Type B pancreatic cell (in vitro differentiated cells): ENCODE measurements around the gene RFT1. TPM values are rescaled to one million over a fixed set of nuclear protein-coding genes. Genes with fewer than 3 reads are reported as not detected.

Experiments used
- DNase-seq: peaks from one replicate; pipeline ENCODE4 v3.0.0; 2021; ENCODE audit warnings: mixed read lengths; ENCODE audit not compliant: unreplicated experiment; ENCODE audit errors: extremely low spot score
- H3K27ac Mint-ChIP-seq: 2 replicates; pipeline ENCODE4 v1.8.0; 2021; ENCODE audit warnings: mild to moderate bottlenecking, mixed read lengths
- H3K27me3 Mint-ChIP-seq: 2 replicates; pipeline ENCODE4 v1.8.0; 2021; ENCODE audit warnings: mixed read lengths
- H3K36me3 Mint-ChIP-seq: 2 replicates; pipeline ENCODE4 v1.8.0; 2021; ENCODE audit warnings: mixed read lengths
- H3K4me1 Mint-ChIP-seq: one replicate; pipeline ENCODE4 v1.8.0; 2021; ENCODE audit warnings: mixed read lengths; ENCODE audit not compliant: unreplicated experiment
- H3K4me3 Mint-ChIP-seq: 2 replicates; pipeline ENCODE4 v1.8.0; 2021; ENCODE audit warnings: mild to moderate bottlenecking, mixed read lengths
- H3K9me3 Mint-ChIP-seq: 2 replicates; pipeline ENCODE4 v1.8.0; 2021; ENCODE audit warnings: mixed read lengths
- total RNA-seq: library from RNA; stranded (reverse); gene quantifications from 2 replicates; pipeline ENCODE4 v1.2.1, GENCODE V29; 2021; ENCODE audit warnings: low replicate concordance
- TF ChIP-seq, protein P1 (sequence below): fragments of 200-600 bp; sonication (generic); conservative IDR thresholded peaks from 2 replicates; pipeline ENCODE4 v1.5.0; 2021; ENCODE audit warnings: antibody characterized with exemption, mild to moderate bottlenecking

RFT1 gene
- total RNA-seq, 1 donor from 2014 or later: 31.0 TPM

DNA sequence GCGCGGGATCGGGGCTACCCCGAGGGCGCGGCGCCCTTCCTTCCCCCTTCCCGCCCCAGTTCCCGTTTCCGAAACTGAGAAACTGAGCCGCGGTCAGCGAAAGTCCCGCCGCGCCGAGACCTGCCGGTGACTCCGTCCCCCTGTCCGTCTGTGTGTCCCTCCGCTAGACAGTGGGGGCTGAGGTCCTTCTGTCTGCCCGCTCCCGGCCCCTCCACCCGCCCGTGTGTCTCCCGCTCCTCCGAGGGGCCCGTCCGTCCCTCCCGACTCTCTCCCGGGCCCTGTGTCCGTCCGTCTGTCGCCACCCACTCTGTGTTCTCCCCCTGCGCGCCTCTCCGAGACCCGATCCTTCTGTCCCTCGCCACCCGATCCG is 31.2 kb upstream of the RFT1 start:
- TF ChIP-seq, protein P1, sequence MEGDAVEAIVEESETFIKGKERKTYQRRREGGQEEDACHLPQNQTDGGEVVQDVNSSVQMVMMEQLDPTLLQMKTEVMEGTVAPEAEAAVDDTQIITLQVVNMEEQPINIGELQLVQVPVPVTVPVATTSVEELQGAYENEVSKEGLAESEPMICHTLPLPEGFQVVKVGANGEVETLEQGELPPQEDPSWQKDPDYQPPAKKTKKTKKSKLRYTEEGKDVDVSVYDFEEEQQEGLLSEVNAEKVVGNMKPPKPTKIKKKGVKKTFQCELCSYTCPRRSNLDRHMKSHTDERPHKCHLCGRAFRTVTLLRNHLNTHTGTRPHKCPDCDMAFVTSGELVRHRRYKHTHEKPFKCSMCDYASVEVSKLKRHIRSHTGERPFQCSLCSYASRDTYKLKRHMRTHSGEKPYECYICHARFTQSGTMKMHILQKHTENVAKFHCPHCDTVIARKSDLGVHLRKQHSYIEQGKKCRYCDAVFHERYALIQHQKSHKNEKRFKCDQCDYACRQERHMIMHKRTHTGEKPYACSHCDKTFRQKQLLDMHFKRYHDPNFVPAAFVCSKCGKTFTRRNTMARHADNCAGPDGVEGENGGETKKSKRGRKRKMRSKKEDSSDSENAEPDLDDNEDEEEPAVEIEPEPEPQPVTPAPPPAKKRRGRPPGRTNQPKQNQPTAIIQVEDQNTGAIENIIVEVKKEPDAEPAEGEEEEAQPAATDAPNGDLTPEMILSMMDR: no peak
- Mint-ChIP-seq H3K27ac (peak overlapping the region; percentile 48), H3K9me3 (no peaks in the 10 kb centered on the region), H3K36me3 (no peaks in the 10 kb centered on the region), H3K27me3 (peaks cover 22% of the 10 kb centered on the region), H3K4me1 (peaks cover 34% of the 10 kb centered on the region), H3K4me3 (peak overlapping the region; percentile 90)
- no peak for DNase-seq

GRCh38 chr3:53160660-53161449 is 30.6 kb upstream of the RFT1 start, which contains the start of gene PRKCD:
Gene PRKCD (plus strand): TSS chr3:53161209. CDS start chr3:53178423, 17,214 bp downstream.
- H3K36me3 Mint-ChIP-seq: no peaks in the 10 kb centered on the region
- peak within 1 kb of the TSS; percentile 90 for H3K4me3 Mint-ChIP-seq
- TF ChIP-seq, protein P1: peak; percentile 58
- H3K4me1 Mint-ChIP-seq: peaks cover 36% of the 10 kb centered on the region
- H3K9me3 Mint-ChIP-seq: no peaks in the 10 kb centered on the region
- H3K27ac Mint-ChIP-seq: peak within 1 kb of the TSS; percentile 81
- peak; percentile 79 for DNase-seq
- H3K27me3 Mint-ChIP-seq: peaks cover 23% of the 10 kb centered on the region

- peak overlapping the region; percentile 89 for H3K4me3 Mint-ChIP-seq
- no peak for DNase-seq
- TF ChIP-seq, protein P1: no peak
- peaks cover 38% of the 10 kb centered on the region for H3K4me1 Mint-ChIP-seq
- peaks cover 24% of the 10 kb centered on the region for H3K27me3 Mint-ChIP-seq
- H3K9me3 Mint-ChIP-seq: no peaks in the 10 kb centered on the region
- no peaks in the 10 kb centered on the region for H3K36me3 Mint-ChIP-seq
- peak overlapping the region; percentile 81 for H3K27ac Mint-ChIP-seq
Observed at GRCh38 chr3:53160061-53160659, 29.9 kb upstream of the RFT1 start.

DNA sequence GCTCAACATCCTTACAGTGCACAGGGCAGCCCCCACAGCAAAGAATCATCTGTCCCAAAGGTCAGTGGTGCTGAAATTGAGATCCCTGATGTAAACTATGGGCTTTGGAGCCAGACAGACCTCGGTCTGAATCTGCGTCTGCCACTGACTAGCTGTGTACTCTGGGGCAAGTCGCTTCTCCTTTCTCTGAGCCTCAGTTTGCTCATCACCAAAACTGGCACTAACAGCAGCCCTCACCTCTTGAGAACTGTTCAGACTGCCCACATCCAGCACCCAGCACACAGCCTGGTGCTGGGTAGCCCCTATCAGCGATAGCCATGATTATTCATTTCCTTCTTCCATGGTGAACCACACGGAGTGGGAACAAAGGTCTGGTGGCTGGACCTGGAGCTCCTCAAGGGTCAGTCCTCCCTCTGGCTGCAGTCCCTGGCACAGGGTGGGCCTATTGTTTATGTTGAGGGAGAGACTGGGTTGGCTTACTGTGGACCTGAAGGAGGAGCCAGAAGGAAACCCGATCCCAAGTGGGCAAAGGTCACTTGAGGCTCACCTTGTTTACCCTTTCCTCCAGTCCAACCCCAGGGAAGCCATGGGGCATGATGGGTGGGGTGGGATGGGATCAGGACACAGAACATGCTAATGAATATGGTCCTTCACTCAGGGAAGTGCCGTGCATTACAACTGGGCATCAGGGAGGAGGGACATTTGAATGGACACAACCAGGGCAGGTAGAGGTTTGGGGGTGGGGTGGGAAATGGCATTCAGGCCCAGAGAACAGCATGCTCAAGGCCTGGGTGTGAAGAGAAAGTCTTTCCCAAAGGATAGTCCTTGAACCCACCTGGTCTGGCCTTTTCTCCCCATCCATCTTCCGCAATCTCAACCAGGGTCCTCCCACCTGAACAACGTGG is 29.2 kb upstream of the RFT1 start:
- peaks cover 38% of the 10 kb centered on the region for H3K4me1 Mint-ChIP-seq
- H3K36me3 Mint-ChIP-seq: no peaks in the 10 kb centered on the region
- TF ChIP-seq, protein P1: no peak
- peaks cover 24% of the 10 kb centered on the region for H3K27me3 Mint-ChIP-seq
- no peaks in the 10 kb centered on the region for H3K9me3 Mint-ChIP-seq
- peak overlapping the region; percentile 81 for H3K27ac Mint-ChIP-seq
- DNase-seq: no peak
- H3K4me3 Mint-ChIP-seq: peak overlapping the region; percentile 89

- peak overlapping the region; percentile 89 for H3K4me3 Mint-ChIP-seq
- H3K4me1 Mint-ChIP-seq: peaks cover 39% of the 10 kb centered on the region
- DNase-seq: no peak
- H3K9me3 Mint-ChIP-seq: no peaks in the 10 kb centered on the region
- TF ChIP-seq, protein P1: no peak
- H3K27ac Mint-ChIP-seq: peak overlapping the region; percentile 81
- peaks cover 25% of the 10 kb centered on the region for H3K27me3 Mint-ChIP-seq
- H3K36me3 Mint-ChIP-seq: no peaks in the 10 kb centered on the region
Observed at GRCh38 chr3:53158765-53159155, 28.5 kb upstream of the RFT1 start.
